Ascending aorta (tissue), 2 donors: ENCODE results near the gene KIF16B. TPM values are rescaled to one million over a fixed set of nuclear protein-coding genes. Genes with fewer than 3 reads are reported as not detected.

ENCODE experiments used
- DNase-seq, 2 donors: peaks; one replicate each; pipeline ENCODE4 v3.0.0-alpha.2; 2019; ENCODE audit warnings: low spot score in 2 of 2
- H3K27ac ChIP-seq, 2 donors: fragments of 200-600 bp; sonication (generic); one replicate each; pipeline ENCODE4 v1.5.1; 2016 to 2017; ENCODE audit warnings: mild to moderate bottlenecking in 1 of 2
- H3K27me3 ChIP-seq: fragments of 200-600 bp; sonication (generic); one replicate; pipeline ENCODE4 v1.5.1; 2017
- H3K36me3 ChIP-seq, 2 donors: fragments of 200-600 bp; sonication (generic); one replicate each; pipeline ENCODE4 v1.5.1; 2016
- H3K4me1 ChIP-seq, 2 donors: fragments of 200-600 bp; sonication (generic); one replicate each; pipeline ENCODE4 v1.5.1; 2016 to 2017; ENCODE audit warnings: mild to moderate bottlenecking in 1 of 2
- H3K4me3 ChIP-seq, 2 donors: fragments of 200-600 bp; sonication (generic); one replicate each; pipeline ENCODE4 v1.5.1; 2016 to 2017; ENCODE audit warnings: mild to moderate bottlenecking in 1 of 2
- H3K9me3 ChIP-seq, 2 donors: fragments of 200-600 bp; sonication (generic); one replicate each; pipeline ENCODE4 v1.5.1; 2016
- CTCF ChIP-seq, 3 experiments: fragments of 200-600 bp in 2 of 3; fragments of 450-650 bp in 1 of 3; sonication (generic) in 2 of 3; IDR thresholded peaks; one replicate each; pipeline ENCODE4 v1.5.1; 2016 to 2019; ENCODE audit warnings: antibody characterized with exemption in 3 of 3, mild to moderate bottlenecking in 1 of 3, moderate library complexity in 1 of 3
- intact Hi-C: fragments of 100-400 bp; cut with DNase I; formaldehyde crosslinking; loops from one replicate; pipeline ENCODE4 v1.15.1; 2023
- total RNA-seq: library from RNA; depleted of rRNA; stranded (reverse); fragments of >200 nt; gene quantifications from one replicate; pipeline ENCODE4 v1.1.0, GENCODE V29; 2016

KIF16B gene
- total RNA-seq, 1 donor from 2014 or later = 6.3 TPM

DNA sequence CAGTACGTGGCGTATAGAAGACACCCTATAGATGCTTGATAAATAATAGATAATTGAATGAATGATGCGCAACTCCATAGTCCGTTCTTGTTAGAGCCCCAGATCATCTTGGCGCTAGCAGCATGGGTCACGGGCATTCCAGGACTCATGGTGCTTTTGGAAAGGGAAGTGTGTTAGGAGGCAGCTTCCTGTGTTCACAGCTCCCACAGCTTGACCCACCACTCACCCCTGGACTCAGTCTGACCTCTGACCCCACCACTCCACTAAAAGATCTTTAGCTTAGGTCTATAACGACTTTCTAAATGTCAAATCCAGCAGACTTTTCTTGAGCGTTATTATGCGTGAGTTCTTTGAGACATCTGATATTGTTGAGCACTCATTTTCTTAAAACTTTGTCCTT is 35.8 kb upstream of the KIF16B start:
- Histone ChIP-seq H3K27me3 (no peaks in the 10 kb centered on the region), H3K36me3 (no peaks in the 10 kb centered on the region), H3K9me3 (no peaks in the 10 kb centered on the region), H3K4me3 (no peak overlapping the region), H3K4me1 (peaks cover 0 to 5% of the 10 kb centered on the region in 2 donors), H3K27ac (no peak overlapping the region)
- intact Hi-C loops = no loop called here
- TF ChIP-seq CTCF (IDR thresholded peaks at IDR 0.05) = no peak
- DNase-seq = no peak

DNA sequence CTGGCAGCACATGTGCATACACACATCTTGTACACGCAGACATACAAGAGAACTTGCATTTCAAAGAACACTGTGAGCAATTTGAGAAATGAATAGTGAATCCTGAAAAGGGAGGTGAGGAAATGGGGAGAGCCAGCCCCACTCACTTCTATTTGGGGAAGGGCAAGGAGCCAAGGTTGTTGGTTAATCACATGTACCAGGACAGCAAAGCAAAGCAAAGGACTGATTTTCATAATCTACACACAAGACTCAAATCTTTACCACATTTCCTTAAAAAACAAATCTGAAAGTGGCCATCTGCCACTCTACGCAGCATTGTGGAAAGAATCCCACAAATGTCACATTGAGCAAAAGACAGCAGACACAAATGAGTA is 35.0 kb upstream of the KIF16B start:
- no peak for DNase-seq
- H3K27ac ChIP-seq = no peak overlapping the region
- H3K27me3 ChIP-seq = no peaks in the 10 kb centered on the region
- intact Hi-C loops = no loop called here
- no peak for TF ChIP-seq CTCF (IDR thresholded peaks at IDR 0.05)
- no peaks in the 10 kb centered on the region for H3K36me3 ChIP-seq
- no peak overlapping the region for H3K4me3 ChIP-seq
- no peaks in the 10 kb centered on the region for H3K9me3 ChIP-seq
- peaks cover 0 to 5% of the 10 kb centered on the region in 2 donors for H3K4me1 ChIP-seq

- intact Hi-C loops = no loop called here
- Histone ChIP-seq H3K27ac (peak overlapping the region in 1 of 2 donors; percentile 6), H3K4me1 (peaks cover 0 to 5% of the 10 kb centered on the region in 2 donors), H3K9me3 (no peaks in the 10 kb centered on the region), H3K36me3 (no peaks in the 10 kb centered on the region), H3K4me3 (no peak overlapping the region), H3K27me3 (no peaks in the 10 kb centered on the region)
- DNase-seq = no peak
- no peak for TF ChIP-seq CTCF (IDR thresholded peaks at IDR 0.05)
Observed at GRCh38 chr20:16607364-16608276, 34.4 kb upstream of the KIF16B start.

DNA sequence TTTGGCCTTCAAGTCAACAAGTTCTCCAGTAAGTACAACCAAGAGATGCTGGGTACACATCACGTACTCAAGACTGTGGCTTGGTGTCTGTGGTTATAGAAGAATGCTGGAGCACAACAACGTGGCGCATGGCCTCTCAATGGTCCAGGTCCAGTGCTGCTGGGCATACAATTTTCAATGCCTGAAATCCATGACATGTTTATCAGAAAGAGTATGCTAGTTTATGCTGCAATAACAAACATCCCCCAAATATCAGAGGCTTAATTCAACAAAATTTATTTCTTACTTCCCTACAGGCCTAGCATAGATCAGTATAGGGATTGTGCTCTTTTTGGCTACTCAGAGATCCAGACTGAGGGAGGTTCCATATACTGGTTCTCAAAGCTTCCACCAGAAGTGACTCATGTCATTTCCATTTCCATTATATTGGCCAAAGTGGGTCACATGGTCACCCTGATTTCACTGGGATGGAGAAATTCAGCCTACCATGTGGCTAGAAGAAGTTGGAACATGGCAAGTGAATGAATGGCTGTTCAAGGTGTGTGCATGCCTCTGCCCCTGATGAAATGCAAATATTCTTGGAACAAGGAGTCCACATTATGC is 33.3 kb upstream of the KIF16B start:
- H3K9me3 ChIP-seq = no peaks in the 10 kb centered on the region
- no peak for TF ChIP-seq CTCF (IDR thresholded peaks at IDR 0.05)
- DNase-seq = no peak
- no peak overlapping the region for H3K27ac ChIP-seq
- H3K36me3 ChIP-seq = no peaks in the 10 kb centered on the region
- intact Hi-C loops = no loop called here
- no peaks in the 10 kb centered on the region for H3K27me3 ChIP-seq
- H3K4me1 ChIP-seq = peaks cover 0 to 5% of the 10 kb centered on the region in 2 donors
- H3K4me3 ChIP-seq = no peak overlapping the region

GRCh38 chr20:16601047-16601446 is 27.8 kb upstream of the KIF16B start:
- Histone ChIP-seq H3K36me3 (no peaks in the 10 kb centered on the region), H3K9me3 (no peaks in the 10 kb centered on the region), H3K27ac (no peak overlapping the region), H3K4me3 (no peak overlapping the region), H3K4me1 (no peaks in the 10 kb centered on the region), H3K27me3 (no peaks in the 10 kb centered on the region)
- DNase-seq = no peak
- intact Hi-C loops = no loop called here
- TF ChIP-seq CTCF (IDR thresholded peaks at IDR 0.05) = no peak
